GM12872 (cell line): ENCODE data around the gene CTNNA3.

Experiments
- TF ChIP-seq, protein P1 (sequence below): IDR thresholded peaks from 3 replicates; pipeline ENCODE4 v1.5.1; 2011; ENCODE audit warnings: low read depth, mild to moderate bottlenecking, low read length, moderate library complexity; ENCODE audit not compliant: insufficient read depth

The CTNNA3 gene

GRCh38 chr10:67612577-67613537, 83.1 kb downstream of the CTNNA3 start:
- TF ChIP-seq, protein P1, sequence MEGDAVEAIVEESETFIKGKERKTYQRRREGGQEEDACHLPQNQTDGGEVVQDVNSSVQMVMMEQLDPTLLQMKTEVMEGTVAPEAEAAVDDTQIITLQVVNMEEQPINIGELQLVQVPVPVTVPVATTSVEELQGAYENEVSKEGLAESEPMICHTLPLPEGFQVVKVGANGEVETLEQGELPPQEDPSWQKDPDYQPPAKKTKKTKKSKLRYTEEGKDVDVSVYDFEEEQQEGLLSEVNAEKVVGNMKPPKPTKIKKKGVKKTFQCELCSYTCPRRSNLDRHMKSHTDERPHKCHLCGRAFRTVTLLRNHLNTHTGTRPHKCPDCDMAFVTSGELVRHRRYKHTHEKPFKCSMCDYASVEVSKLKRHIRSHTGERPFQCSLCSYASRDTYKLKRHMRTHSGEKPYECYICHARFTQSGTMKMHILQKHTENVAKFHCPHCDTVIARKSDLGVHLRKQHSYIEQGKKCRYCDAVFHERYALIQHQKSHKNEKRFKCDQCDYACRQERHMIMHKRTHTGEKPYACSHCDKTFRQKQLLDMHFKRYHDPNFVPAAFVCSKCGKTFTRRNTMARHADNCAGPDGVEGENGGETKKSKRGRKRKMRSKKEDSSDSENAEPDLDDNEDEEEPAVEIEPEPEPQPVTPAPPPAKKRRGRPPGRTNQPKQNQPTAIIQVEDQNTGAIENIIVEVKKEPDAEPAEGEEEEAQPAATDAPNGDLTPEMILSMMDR: no peak

GRCh38 chr10:67612176-67612575, 83.8 kb downstream of the CTNNA3 start:
- TF ChIP-seq, protein P1: no peak

GRCh38 chr10:67609996-67610793, 85.8 kb downstream of the CTNNA3 start:
- TF ChIP-seq, protein P1: no peak

GRCh38 chr10:67608001-67608400, 88.0 kb downstream of the CTNNA3 start:
- TF ChIP-seq, protein P1: no peak

DNA sequence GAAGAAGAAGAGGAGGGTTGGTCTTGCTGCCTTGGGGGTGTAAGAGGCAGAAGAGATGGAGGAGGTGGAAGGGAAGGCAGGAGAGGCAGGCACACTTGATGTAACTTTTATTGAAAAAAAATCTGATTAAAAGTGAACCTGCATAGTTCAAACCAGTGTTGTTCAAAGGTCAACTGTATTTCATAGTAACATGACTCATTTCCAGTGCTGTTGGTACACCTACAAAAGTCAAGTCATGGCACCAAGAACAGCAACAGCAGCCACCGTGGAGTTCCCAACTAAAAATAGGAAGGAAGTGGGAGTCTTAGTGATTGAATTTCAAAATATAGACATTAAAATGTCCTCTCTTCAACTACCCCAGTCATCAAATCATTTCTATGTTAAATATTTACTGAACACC, 88.5 kb downstream of the CTNNA3 start:
- TF ChIP-seq, protein P1: no peak

GRCh38 chr10:67606572-67606971, 89.4 kb downstream of the CTNNA3 start:
- TF ChIP-seq, protein P1: no peak

DNA sequence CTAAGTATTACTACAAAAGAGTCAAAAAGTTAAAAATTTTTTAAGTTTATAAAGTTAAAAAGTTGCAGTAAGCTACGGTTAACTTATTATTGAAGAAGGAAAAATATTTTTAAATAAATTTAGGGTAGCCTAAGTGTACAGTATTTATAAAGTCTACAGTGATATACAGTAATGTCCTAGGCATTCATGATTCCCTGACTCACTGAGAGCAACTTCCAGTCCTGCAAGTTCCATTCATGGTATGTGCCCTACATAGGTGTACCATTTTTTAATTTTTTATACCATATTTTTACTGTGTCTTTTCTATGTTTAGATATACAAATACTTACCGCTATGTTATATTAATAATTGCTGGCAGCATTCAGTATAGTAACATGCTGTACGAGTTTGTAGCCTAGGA, 92.3 kb downstream of the CTNNA3 start:
- TF ChIP-seq, protein P1: no peak
